22Rv1 (cell line): Measurements from ENCODE around the gene CFAP99.

Source experiments
- H3K27ac ChIP-seq: fragments of 450-650 bp; 2 replicates; pipeline ENCODE4 v1.5.1; 2017
- ZFX ChIP-seq: fragments of 450-650 bp; IDR thresholded peaks from 2 replicates; pipeline ENCODE4 v1.6.1; 2017; ENCODE audit warnings: antibody characterized with exemption, borderline replicate concordance
- TF ChIP-seq, protein P1 (sequence below): fragments of 450-650 bp; IDR thresholded peaks from 2 replicates; pipeline ENCODE4 v1.5.1; 2017; ENCODE audit warnings: mild to moderate bottlenecking

CFAP99 gene

GRCh38 chr4:2494992-2495391 is 76.2 kb downstream of the CFAP99 start:
- TF ChIP-seq, protein P1, sequence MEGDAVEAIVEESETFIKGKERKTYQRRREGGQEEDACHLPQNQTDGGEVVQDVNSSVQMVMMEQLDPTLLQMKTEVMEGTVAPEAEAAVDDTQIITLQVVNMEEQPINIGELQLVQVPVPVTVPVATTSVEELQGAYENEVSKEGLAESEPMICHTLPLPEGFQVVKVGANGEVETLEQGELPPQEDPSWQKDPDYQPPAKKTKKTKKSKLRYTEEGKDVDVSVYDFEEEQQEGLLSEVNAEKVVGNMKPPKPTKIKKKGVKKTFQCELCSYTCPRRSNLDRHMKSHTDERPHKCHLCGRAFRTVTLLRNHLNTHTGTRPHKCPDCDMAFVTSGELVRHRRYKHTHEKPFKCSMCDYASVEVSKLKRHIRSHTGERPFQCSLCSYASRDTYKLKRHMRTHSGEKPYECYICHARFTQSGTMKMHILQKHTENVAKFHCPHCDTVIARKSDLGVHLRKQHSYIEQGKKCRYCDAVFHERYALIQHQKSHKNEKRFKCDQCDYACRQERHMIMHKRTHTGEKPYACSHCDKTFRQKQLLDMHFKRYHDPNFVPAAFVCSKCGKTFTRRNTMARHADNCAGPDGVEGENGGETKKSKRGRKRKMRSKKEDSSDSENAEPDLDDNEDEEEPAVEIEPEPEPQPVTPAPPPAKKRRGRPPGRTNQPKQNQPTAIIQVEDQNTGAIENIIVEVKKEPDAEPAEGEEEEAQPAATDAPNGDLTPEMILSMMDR: no peak
- TF ChIP-seq ZFX: no peak
- peak overlapping the region; percentile 48 for H3K27ac ChIP-seq

DNA sequence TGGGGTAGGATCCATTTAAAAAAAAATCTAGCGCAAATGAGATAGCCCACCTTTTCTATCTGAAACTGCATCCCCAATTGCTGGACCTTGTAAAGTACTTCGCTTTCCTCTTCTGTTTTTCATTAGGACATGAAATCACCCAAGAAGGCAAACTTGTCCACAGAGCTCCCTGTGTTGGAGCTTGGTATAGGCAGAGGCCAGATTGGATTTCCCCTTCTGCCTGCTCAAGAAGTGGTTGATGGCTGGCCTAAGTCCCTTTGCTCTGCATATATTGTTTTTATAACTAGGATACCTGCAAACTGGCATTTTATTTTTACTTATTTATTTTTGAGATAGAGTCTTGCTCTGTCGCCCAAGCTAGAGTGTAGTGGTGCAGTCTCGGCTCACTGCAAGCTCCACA is 78.6 kb downstream of the CFAP99 start:
- TF ChIP-seq ZFX: no peak
- TF ChIP-seq, protein P1: no peak
- no peak overlapping the region for H3K27ac ChIP-seq

DNA sequence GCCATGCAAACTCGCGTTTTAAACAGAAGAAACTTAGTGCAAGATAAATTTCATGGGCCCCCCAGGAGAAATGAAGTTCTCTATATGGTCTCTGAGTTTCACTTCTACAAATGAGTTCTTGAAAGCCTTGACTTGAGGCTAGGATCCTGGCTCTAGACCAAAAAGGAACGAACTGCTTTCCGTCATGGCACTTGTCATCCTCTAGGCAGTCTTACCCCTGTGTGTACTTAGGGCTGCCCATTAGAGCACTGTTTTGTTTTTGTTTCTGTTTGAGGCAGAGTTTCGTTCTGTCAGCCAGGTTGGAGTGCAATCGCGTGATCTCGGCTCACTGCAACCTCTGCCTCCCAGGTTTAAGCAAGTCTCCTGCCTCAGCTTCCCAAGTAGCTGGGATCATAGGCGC is 79.2 kb downstream of the CFAP99 start:
- H3K27ac ChIP-seq: no peak overlapping the region

DNA sequence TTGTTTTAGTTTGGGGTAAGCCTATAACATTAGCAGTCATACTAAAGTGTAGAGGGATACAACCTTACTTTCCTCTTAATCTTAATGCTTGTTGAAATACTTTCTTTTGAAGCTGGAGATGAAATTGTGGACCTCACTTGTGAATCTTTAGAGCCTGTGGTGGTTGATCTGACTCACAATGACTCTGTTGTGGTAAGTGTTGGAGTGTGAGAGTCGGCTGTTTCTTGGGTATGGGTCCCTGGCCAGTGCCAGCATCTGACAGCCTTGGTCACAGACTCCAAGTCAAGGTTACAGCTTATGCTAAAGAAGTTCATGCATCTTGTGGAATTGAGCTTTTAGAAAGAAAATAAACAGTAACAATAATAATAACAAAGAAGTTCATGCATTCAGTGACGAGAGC is 81.8 kb downstream of the CFAP99 start:
- no peak overlapping the region for H3K27ac ChIP-seq
- TF ChIP-seq, protein P1: no peak
- TF ChIP-seq ZFX: no peak

More for the DNA sequence above, 79.2 kb downstream of the CFAP99 start:
- no peak for TF ChIP-seq ZFX
- TF ChIP-seq, protein P1: no peak

GRCh38 chr4:2501034-2501594 is 82.4 kb downstream of the CFAP99 start:
- TF ChIP-seq ZFX: no peak
- TF ChIP-seq, protein P1: no peak
- H3K27ac ChIP-seq: no peak overlapping the region

GRCh38 chr4:2503809-2504208 is 85.1 kb downstream of the CFAP99 start:
- TF ChIP-seq, protein P1: no peak
- TF ChIP-seq ZFX: no peak
- no peak overlapping the region for H3K27ac ChIP-seq

DNA sequence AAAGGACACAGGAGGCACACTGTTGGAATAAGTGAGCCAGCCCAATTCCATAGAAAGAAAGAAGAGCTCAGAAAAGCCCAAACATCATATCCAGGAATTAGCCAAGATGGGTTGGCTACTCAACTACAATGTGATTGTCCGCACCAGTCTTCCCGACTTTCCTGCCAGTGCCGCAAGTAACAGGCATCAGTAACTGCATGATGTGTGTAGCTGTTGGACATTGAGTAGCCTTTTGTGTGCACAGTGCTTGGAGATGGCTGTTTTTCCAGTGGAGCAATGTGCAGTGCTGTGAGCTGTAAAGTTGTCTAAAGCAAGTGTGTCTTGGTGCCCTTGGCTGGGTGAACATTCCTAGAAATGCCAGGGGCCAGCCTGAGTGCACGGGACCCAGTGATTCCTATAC is 88.5 kb downstream of the CFAP99 start:
- TF ChIP-seq, protein P1: no peak
- no peak overlapping the region for H3K27ac ChIP-seq
